GM20431 (cell line): ENCODE results near the gene MYRIP.
"Not testable (repeated sequence)": the region's sequence is repeated elsewhere in the genome, so short reads cannot be mapped to it uniquely, and the experiment has no call there.

Source experiments
- in situ Hi-C: fragments of 300-500 bp; cut with MseI, MboI; formaldehyde crosslinking; loops from one replicate; pipeline ENCODE4 v1.15.0; 2020; ENCODE audit warnings: low sequenced_read_pairs; ENCODE audit not compliant: unreplicated experiment

MYRIP gene

GRCh38 chr3:40247714-40248454 is 438.5 kb downstream of the MYRIP start:
- in situ Hi-C loops = no loop called here

GRCh38 chr3:40248591-40248990 is 439.2 kb downstream of the MYRIP start:
- in situ Hi-C loops = no loop called here

- in situ Hi-C loops = no loop called here
Measured at GRCh38 chr3:40249168-40249567, 439.8 kb downstream of the MYRIP start.

GRCh38 chr3:40254491-40254890 is 445.1 kb downstream of the MYRIP start:
- in situ Hi-C loops = no loop called here

GRCh38 chr3:40254891-40255290 is 445.5 kb downstream of the MYRIP start:
- in situ Hi-C loops = no loop called here

- in situ Hi-C loops = no loop called here
Measured at GRCh38 chr3:40255532-40255931, 446.1 kb downstream of the MYRIP start.

- in situ Hi-C loops = no loop called here
Measured at GRCh38 chr3:40258064-40258463, 448.7 kb downstream of the MYRIP start.

GRCh38 chr3:40258555-40258954 is 449.1 kb downstream of the MYRIP start:
- in situ Hi-C loops = no loop called here

GRCh38 chr3:40262331-40262730 is 452.9 kb downstream of the MYRIP start:
- in situ Hi-C loops = no loop called here

- in situ Hi-C loops = no loop called here
Measured at GRCh38 chr3:40264451-40264850, 455.0 kb downstream of the MYRIP start.

- in situ Hi-C loops = no loop called here
Measured at GRCh38 chr3:40265181-40265580, 455.8 kb downstream of the MYRIP start.

- in situ Hi-C loops = no loop called here
Measured at GRCh38 chr3:40267937-40268724, 458.7 kb downstream of the MYRIP start.

GRCh38 chr3:40268802-40269524 is 459.6 kb downstream of the MYRIP start:
- in situ Hi-C loops = no loop called here

- in situ Hi-C loops = no loop called here
Measured at GRCh38 chr3:40278791-40279190, 469.4 kb downstream of the MYRIP start.

- in situ Hi-C loops = no loop called here
Measured at GRCh38 chr3:40281995-40282394, 472.6 kb downstream of the MYRIP start.

GRCh38 chr3:40283057-40283456 is 473.6 kb downstream of the MYRIP start:
- in situ Hi-C loops = not testable (repeated sequence)

GRCh38 chr3:40287248-40287647 is 477.8 kb downstream of the MYRIP start:
- in situ Hi-C loops = no loop called here

GRCh38 chr3:40290396-40290795 is 481.0 kb downstream of the MYRIP start:
- in situ Hi-C loops = no loop called here

GRCh38 chr3:40291471-40291870 is 482.1 kb downstream of the MYRIP start:
- in situ Hi-C loops = no loop called here

- in situ Hi-C loops = no loop called here
Measured at GRCh38 chr3:40292637-40293349, 483.4 kb downstream of the MYRIP start.
